SU-DHL-6 (cell line): Measurements from ENCODE around the gene PLXDC2.

Source experiments
- H2AFZ ChIP-seq: fragments of 200-600 bp; sonication (generic); 2 replicates; pipeline ENCODE4 v1.6.1; 2014; ENCODE audit warnings: low read depth, mild to moderate bottlenecking, moderate library complexity, mixed read lengths, antibody characterized with exemption, low read length; ENCODE audit not compliant: severe bottlenecking
- H3F3A ChIP-seq: fragments of 200-600 bp; shearing (Covaris generic); 2 replicates; pipeline ENCODE4 v1.6.0; 2016; ENCODE audit warnings: antibody characterized with exemption, mild to moderate bottlenecking; ENCODE audit not compliant: insufficient read depth
- H3K27ac ChIP-seq: fragments of 200-600 bp; sonication (generic); 2 replicates; pipeline ENCODE4 v1.5.1; 2016; ENCODE audit warnings: low read depth, mild to moderate bottlenecking, low read length, moderate library complexity, mixed read lengths
- H3K27me3 ChIP-seq: fragments of 200-600 bp; sonication (generic), shearing (Covaris generic); 2 replicates; pipeline ENCODE4 v1.6.0; 2014; ENCODE audit warnings: mild to moderate bottlenecking, low read length
- H3K36me3 ChIP-seq: fragments of 200-600 bp; sonication (generic); 2 replicates; pipeline ENCODE4 v1.6.1; 2014; ENCODE audit warnings: mild to moderate bottlenecking, low read length, mixed read lengths
- H3K4me2 ChIP-seq: fragments of 300-600, 200-600 bp; shearing (Covaris generic), sonication (generic); 2 replicates; pipeline ENCODE4 v1.6.0; 2014; ENCODE audit warnings: low read length, low read depth, mild to moderate bottlenecking; ENCODE audit not compliant: poor library complexity, severe bottlenecking
- H3K4me3 ChIP-seq: fragments of 200-600 bp; sonication (generic); 2 replicates; pipeline ENCODE4 v1.5.1; 2014; ENCODE audit warnings: antibody characterized with exemption, low read length, mild to moderate bottlenecking, mixed read lengths; ENCODE audit not compliant: insufficient read depth, poor library complexity, severe bottlenecking
- H3K79me2 ChIP-seq: fragments of 200-600 bp; sonication (generic); 2 replicates; pipeline ENCODE4 v1.6.1; 2014; ENCODE audit warnings: mild to moderate bottlenecking, low read length, moderate library complexity; ENCODE audit not compliant: insufficient read depth
- H3K9ac ChIP-seq: fragments of 200-600 bp; sonication (generic); 2 replicates; pipeline ENCODE4 v1.7.0; 2014; ENCODE audit warnings: mild to moderate bottlenecking, low read length
- H3K9me2 ChIP-seq: fragments of 200-600 bp; sonication (generic); replicated peaks from 2 replicates; pipeline ENCODE4 v1.6.1; 2014; ENCODE audit warnings: low read length; ENCODE audit not compliant: insufficient read depth
- H3K9me3 ChIP-seq: fragments of 200-600 bp; sonication (generic); 2 replicates; pipeline ENCODE4 v1.6.1; 2014; ENCODE audit warnings: low read length, mixed read lengths; ENCODE audit not compliant: insufficient read depth
- H4K20me1 ChIP-seq: fragments of 200-600 bp; sonication (generic); 2 replicates; pipeline ENCODE4 v1.6.1; 2014; ENCODE audit warnings: low read depth, mild to moderate bottlenecking, antibody characterized with exemption, low read length, moderate library complexity, mixed read lengths
- EZH2phosphoT487 ChIP-seq: fragments of 200-600 bp; sonication (generic), shearing (Covaris generic); conservative IDR thresholded peaks from 2 replicates; pipeline ENCODE4 v1.6.1; 2018; ENCODE audit warnings: mild to moderate bottlenecking, antibody characterized with exemption, low read length, moderate library complexity, mixed read lengths
- TF ChIP-seq, protein P1 (sequence below): fragments of 200-600 bp; sonication (generic); IDR thresholded peaks from one replicate; pipeline ENCODE4 v1.5.1; 2017; ENCODE audit warnings: antibody characterized with exemption, mild to moderate bottlenecking, low read length, moderate library complexity; ENCODE audit not compliant: insufficient read depth, poor library complexity, severe bottlenecking

PLXDC2 gene

GRCh38 chr10:19809481-19809880 lies 6.8 kb upstream of the PLXDC2 start:
- no peak overlapping the region for H3K4me3 ChIP-seq
- H4K20me1 ChIP-seq = no peaks in the 10 kb centered on the region
- no peaks in the 10 kb centered on the region for H3K9me3 ChIP-seq
- no peaks in the 10 kb centered on the region for H3K27me3 ChIP-seq
- no peak overlapping the region for H3K27ac ChIP-seq
- H3K9me2 ChIP-seq = no peaks in the 10 kb centered on the region
- H3K36me3 ChIP-seq = no peaks in the 10 kb centered on the region
- no peak overlapping the region for H3K4me2 ChIP-seq
- H2AFZ ChIP-seq = no peak overlapping the region
- no peak overlapping the region for H3K9ac ChIP-seq
- H3K79me2 ChIP-seq = no peaks in the 10 kb centered on the region
- no peak for TF ChIP-seq EZH2phosphoT487
- TF ChIP-seq, protein P1, sequence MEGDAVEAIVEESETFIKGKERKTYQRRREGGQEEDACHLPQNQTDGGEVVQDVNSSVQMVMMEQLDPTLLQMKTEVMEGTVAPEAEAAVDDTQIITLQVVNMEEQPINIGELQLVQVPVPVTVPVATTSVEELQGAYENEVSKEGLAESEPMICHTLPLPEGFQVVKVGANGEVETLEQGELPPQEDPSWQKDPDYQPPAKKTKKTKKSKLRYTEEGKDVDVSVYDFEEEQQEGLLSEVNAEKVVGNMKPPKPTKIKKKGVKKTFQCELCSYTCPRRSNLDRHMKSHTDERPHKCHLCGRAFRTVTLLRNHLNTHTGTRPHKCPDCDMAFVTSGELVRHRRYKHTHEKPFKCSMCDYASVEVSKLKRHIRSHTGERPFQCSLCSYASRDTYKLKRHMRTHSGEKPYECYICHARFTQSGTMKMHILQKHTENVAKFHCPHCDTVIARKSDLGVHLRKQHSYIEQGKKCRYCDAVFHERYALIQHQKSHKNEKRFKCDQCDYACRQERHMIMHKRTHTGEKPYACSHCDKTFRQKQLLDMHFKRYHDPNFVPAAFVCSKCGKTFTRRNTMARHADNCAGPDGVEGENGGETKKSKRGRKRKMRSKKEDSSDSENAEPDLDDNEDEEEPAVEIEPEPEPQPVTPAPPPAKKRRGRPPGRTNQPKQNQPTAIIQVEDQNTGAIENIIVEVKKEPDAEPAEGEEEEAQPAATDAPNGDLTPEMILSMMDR = no peak
- no peaks in the 10 kb centered on the region for H3F3A ChIP-seq

DNA sequence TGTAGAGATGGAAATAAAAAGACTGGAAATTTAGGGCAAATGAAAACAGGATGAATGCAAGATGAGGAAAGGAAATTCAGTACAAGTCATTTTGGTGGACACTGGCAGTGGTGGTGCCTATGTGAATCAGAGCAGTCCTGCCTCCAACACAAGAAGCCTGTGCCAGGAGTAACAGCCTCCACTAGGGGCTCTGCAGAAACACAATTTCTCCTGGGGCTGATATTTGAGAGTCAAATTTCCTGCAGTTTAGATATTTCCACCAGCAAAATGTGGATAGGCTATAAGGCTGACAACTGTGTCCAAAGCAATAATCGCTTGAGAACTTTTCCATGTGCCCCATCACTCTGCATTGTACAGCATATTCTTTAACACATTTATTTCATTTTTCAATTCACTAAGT lies 4.7 kb upstream of the PLXDC2 start:
- Histone ChIP-seq H3K27me3 (no peaks in the 10 kb centered on the region), H3K4me2 (no peak overlapping the region)
- TF ChIP-seq EZH2phosphoT487 = no peak
- TF ChIP-seq, protein P1 = no peak

DNA sequence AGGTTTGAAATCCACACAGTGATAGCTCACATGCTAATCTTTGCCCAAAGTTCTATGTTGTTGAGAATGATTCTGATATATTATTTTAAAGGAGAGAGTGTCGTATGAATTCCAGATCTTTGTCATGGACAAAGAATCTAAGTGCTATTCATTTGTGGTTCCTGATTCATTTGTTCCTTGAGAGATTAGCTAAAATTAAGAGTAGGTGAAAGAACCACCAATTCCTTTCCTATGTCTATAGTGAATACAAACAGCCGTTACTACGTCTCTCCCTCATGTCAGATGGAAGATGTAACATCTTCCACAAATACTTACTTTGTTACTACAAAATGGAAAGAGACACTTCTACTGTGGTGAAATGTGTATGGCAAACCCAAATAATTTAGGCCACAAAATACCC lies 3.3 kb upstream of the PLXDC2 start:
- no peak for TF ChIP-seq EZH2phosphoT487
- TF ChIP-seq, protein P1 = no peak
- Histone ChIP-seq H3K9ac (no peak overlapping the region), H4K20me1 (no peaks in the 10 kb centered on the region), H3K27me3 (no peaks in the 10 kb centered on the region), H3K36me3 (no peaks in the 10 kb centered on the region), H3K4me2 (no peak overlapping the region), H3K9me2 (no peaks in the 10 kb centered on the region), H3K4me3 (no peak overlapping the region), H3F3A (no peaks in the 10 kb centered on the region), H3K27ac (no peak overlapping the region), H3K9me3 (no peaks in the 10 kb centered on the region), H3K79me2 (no peaks in the 10 kb centered on the region), H2AFZ (no peak overlapping the region)

More for the DNA sequence above, 4.7 kb upstream of the PLXDC2 start:
- Histone ChIP-seq H3K9me2 (no peaks in the 10 kb centered on the region), H3F3A (no peaks in the 10 kb centered on the region), H4K20me1 (no peaks in the 10 kb centered on the region), H3K36me3 (no peaks in the 10 kb centered on the region), H3K9me3 (no peaks in the 10 kb centered on the region), H3K9ac (no peak overlapping the region), H2AFZ (no peak overlapping the region), H3K27ac (no peak overlapping the region), H3K4me3 (no peak overlapping the region), H3K79me2 (no peaks in the 10 kb centered on the region)
